Fibroblast of gingiva (primary cell): ENCODE data around the gene IRF2BP1.
A peak's percentile ranks its signal among the peaks of the same experiment; 100 is the strongest.
"Not testable (repeated sequence)": the region's sequence is repeated elsewhere in the genome, so short reads cannot be mapped to it uniquely, and the experiment has no call there.

Source experiments
- DNase-seq: peaks from one replicate; pipeline ENCODE4 v3.0.0-alpha.2; 2011; ENCODE audit warnings: low read depth

IRF2BP1 gene

DNA sequence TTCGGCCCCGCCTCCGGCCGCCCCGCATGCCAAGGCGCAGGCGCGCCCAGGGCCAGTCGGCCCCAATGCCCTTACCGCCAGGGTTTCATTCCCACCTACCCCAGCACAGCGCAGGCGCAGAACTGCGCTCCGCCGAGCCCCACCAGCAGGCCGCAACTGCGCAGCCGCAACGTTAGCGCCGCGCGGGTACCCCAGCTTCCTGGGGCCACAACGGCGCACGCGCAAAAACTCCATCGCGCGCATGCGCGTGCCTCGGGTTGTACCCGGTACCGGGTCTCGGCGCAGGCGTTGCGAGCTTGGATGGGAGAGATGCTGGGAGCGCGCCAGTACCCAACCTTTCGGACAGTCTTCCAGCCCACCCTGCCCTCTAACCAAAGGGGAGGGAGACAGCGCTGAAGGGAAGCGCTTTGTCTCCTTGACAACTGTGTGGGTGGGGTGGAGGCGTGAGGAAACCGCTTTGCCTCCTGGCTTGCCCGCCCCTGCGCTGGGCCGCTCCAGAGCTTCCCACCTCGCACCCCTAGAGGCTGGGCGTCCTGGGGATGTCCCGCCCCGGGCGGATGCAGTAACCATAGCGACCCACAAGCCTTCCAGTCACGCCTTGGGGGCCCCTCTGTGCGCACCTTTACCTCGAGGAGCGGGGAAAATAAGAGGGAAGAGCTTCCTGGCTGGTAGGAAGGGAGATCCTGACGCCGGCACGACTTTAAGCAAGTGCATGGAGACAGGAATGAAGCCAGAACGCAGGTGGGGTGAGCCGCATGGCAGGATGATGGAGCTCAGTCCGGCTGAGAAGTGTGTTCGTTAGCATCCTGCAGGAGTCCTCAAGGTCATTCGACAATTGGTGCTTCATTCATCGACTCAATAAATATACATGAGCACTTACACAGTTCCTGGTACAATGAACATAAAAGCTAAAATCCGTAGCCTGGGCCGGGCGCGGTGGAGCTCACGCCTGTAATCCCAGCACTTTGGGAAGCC, 17.0 kb upstream of the IRF2BP1 start:
- DNase-seq = peak; percentile 95

DNA sequence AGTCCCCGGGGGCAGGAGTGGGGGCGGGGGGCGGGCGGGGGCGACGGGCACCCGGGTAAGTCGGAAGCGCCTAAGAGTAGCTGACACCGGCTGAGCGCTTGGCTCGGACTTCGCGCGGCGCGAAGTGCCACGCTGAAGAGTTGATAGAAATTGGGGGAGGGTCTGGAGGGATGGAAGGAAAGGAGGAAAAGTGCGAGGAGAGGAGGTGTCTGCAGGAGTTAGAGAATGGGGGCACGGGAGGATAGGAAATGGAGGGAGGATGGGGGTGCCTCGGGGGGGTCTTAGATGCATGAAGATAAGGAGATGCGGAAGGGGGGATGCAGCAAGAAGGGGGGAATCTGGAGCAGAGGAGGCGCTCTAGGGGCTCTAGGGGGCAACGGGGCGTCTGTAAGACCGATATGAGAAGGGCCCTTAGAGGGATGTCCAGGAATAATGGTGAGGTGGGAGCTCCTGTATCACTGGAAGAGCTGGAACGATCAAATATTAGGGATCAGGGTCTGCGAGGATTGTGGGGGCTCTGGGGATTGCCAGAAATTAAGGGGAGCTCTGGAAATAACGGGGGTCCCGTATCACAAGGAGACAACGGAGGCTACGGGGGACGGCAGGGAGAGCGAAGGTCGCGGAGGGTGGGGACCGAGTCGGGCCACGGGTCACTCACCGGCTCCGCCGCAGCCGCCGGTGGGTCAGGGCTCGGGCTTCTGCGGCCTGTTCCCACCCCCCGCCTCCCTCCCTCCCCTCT, 16.1 kb upstream of the IRF2BP1 start, which contains the start of gene MYPOP:
MYPOP (minus strand) TSS at position 702 of the 739 bp plus-strand sequence. CDS start 840 bp downstream, outside the sequence.
- no peak for DNase-seq

DNA sequence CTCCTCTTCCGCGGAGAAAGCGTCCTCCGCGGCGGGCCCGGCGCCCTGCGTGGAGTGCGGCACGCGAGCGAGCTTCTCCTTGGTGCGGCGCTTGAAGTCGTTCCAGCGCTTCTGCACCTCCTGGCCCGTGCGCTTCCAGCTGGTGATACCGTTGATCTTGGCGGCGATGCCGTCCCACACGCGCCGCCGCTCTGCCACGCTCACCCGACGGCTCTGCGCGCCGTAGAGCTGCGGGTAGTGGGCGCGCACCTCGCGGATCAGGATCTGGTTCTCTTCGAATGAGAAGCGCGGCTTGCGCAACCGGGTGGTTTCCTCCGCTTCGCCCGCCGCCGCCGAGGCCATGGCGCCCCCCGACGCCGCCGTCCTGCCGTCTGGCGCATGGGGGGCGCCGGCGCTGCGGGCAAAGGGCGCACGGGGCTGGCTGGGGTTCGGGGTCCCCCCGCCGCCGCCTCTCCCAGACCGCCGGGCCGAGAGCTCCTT, 15.5 kb upstream of the IRF2BP1 start:
- peak; percentile 32 for DNase-seq

DNA sequence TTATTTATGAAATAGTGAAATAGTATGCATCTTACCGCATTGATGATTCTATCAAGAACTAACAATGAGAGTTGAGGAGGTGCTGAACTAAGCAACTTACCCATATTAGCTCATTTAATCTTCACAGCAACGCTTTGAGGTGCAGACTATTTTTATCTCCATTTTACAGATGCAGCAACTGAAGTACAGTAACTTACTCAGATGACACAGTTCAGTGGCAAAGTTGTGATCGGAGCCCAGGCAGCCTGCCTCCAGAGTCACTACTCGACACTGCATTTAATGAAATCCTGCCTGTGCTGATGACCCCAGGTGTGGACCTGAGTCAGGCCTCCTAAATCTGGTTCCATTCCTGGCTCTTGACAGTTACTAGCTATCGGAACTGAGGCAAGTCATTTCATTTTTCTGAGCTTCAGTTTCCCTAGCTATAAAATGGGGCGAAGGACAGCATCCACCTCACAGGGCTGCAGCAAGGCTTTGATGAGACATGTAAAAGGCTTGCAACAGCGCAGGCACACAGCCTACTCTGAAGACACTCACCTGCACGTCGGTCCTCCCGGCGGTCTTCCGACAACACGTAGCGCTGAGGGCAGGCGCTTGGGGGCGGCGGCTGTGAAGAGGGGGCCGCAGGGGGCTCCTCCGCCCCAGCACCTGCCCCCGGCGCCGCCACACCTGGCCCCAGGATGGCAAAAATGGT, 14.9 kb upstream of the IRF2BP1 start:
- DNase-seq = no peak

DNA sequence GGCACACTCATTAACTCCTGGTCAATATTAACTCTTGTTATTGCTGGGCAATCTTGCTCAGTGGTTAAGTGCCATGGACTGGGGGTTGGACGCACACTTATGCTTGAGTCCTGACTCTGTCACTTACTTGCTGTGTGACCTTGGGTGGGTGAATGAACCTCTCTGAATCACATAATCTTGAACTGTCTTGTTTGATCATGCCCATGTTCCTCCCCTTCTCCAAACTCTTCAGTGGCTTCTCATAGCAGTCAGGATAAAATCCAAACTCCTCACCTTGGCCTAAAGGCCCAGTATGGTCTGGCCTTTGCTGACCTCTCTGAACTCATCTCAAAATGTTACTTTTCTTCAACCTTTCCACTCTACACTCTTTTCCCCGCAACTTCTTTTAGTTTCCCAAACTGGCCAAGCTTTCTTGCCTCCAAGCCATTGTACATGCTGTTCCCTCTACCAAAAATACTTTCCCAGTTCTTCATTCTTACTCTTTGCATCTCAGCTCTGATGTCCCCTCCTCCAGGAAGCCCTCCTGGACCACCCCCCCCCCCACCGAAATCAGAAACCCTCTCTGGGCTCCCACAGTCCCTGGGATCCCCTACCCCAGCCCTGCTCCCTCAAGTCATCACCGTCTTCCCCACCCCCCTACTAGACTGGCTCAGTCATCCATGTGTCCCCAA, 14.1 kb upstream of the IRF2BP1 start:
- DNase-seq = no peak

DNA sequence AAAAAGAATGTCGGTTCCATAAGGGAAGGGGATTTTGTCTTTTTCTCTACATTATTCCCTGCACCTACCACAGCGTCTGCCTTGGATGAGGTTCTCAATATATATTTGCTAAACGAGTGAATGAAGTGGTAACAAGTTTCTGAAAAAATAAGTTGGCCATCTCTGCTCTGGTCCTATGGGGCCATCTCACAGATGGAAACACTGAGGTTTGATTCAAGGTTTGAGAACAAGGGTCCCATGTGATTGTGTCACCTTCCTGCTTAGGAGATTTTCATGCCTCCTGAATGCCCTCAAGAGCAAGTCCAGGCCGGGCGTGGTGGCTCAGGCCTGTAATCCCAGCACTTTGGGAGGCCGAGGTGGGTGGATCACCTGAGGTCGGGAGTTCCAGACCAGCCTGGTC, 13.3 kb upstream of the IRF2BP1 start:
- no peak for DNase-seq

DNA sequence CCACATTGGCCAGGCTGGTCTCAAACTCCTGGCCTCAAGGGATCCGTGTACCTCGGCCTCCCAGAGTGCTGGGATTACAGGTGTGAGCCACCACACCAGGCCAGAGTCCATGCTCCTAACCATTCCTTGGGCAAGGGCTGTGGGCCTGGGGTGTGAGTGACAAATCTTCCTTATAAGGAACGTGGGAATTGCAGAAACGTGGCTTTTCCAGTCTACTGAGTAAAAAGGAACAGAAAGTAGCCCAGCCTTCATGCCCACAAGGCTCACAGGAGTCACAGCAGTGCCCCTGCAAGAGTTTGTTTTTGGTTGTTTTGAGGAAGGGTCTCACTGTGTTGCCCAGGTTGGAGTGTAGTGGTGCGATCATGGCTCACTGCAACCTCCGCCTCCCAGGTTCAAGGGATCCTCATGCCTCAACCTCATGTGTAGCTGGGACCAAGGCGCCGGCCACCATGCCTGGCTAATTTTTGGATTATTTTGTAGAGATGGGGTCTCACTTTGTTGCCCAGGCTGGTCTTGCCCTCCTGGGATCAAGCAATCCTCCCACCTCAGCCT, 11.4 kb upstream of the IRF2BP1 start:
- no peak for DNase-seq

DNA sequence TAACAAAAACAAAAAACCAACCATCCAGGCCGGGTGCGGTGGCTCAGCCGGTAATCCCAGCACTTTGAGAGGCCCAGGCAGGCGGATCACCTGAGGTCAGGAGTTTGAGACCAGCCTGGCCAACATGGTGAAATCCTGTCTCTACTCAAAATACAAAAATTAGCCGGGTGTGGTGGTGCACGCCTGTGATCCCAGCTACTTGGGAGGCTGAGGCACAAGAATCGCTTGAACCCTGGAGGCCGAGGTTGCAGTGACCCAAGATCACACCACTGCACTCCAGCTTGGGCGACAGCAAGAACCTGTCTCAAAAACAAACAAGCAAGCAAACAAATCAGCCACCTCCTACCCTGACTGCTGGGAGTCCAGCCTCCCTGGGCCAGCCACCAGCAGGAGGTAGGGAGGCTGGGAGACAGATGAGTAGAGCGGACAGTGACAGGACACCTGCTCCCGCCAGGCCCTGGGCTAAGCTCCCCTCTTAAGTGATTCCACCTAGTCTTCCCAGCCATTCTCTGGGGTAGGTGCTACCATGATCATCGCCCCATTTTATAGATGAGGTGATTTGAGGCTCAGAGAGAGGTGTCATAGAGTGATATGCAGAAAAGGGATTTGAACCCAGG, 10.2 kb upstream of the IRF2BP1 start:
- not testable (repeated sequence) for DNase-seq

DNA sequence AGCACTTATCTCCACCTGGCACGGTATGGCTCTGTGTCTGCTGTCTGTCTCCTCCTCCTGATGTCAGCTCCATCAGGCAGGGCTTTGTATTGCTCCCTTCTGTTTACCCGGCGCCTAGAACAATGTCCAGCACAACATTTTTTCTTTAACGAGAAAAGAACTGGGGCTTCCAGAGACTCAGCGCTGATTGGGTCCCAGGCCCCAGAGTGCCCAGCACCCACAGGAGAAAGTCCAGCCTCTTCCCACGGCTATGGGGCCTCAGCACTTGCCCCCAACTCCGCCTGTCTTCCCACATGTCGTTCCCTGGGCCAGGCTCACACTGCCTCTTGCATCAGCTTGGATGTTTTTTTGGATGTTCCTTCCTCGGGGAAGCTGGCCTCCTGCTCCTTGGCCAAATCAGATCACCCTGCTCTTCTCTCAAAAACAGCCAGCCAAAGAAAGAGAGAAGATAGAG, 9.6 kb upstream of the IRF2BP1 start:
- DNase-seq = no peak

DNA sequence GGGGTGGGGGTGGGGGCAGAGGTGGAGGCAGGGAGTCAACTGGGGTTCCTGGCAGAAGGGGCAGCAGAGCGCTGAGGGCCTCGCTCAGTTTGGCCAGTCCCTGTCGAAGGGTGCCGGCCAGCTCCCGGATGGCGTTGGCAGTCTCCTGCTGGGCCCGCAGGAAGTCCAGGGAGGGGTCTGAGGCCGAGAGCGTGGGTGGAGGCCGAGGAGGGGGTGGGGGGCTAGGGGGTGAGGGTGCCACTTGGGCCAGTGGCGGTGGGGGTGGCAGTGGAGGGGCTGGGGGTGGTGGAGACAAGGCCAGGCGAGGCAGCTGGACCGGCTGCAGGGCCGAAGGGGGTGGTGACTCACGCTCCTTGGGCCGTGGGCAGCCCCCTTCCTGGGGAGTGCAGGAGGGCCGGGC, 4.9 kb upstream of the IRF2BP1 start:
- DNase-seq = no peak

DNA sequence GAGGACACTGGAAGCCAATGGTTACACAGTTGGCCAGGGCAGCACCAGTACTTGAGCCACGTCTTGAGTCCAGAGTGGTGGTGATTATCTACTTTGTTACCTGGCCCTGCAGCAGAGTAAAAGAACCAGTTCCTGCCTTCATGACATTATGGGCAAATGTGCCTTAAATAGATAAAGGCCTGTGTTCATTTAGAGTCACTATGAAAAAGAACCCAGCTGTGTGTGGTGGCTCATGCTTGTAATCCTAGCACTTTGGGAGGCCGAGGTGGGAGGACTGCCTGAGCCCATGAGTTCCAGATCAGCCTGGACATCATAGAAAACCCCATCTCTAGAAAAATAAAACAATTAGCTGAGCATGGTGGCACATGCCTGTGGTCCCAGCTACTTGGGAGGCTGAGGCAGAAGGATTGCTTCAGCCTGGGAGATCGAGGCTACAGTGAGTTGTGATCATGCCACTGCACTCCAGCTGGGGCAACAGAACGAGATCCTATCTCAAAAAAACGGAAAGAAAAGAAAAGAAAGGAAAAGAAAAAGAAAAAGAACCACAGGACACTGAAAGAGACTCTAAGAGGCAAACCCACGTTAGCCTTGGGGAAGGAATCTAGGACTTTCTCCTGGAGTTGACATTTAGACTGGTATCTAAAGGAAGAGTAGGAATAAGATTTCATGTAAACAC, 3.4 kb upstream of the IRF2BP1 start:
- no peak for DNase-seq

DNA sequence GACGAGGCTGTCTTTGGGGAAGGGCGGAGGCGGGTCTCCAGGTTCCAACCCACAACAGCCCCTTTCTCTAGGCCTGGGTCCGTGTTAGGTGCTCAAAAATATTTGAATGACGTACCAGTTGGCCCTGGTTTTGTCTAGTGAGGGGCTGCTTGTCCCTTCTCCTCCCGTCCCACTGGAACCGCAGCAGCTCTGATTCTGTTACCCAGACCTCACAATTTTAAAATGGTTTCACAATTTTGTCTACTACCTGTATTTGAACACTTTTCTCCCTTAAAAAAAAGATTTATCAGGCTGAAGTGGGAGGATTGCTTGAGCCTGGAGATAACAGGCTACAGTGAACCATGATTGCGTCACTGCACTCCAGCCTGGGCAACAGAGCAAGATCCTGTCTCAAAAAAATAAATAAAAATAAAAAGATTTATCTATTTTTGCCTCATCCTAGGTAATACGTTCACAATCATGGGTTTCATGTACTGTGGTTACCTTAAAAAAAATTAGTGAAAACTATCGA, 1.3 kb upstream of the IRF2BP1 start:
- no peak for DNase-seq

DNA sequence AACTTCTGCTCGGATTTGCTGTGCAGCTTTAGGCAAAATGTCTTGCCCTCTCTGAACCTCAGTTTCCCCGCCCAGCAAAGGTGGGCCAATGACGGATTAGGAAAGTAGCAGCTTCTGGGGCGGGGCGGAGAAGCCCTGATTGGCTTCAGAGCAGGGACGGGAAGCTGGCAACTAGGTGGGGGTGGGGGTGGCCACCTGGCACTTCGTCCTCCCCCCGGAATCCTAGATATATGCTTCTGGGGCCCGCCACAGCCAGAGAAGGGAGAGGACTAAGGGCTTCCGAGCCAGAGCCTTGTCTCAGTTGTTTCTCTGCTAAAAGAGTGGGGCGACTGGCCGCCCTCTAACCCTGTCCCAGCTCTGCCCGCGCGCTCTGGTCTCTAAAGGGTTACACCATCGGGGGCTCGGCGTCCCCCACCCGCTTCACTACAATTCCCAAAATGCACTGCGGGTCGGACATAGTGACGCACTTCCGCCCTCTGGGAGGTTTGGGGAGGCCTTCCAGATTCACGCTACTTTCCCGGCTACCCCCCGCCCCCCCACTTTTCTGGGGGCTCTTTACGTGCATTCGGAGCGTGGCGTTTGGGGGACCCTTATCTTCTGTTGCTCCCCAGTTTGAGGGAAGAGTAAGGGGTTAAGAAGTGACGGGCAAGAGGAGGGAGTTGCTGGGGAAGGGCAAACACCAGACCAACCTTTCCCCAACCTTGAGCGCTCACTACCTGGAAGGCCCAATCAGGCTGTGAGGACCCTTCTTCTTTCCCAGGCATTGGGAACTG, 672 bp upstream of the IRF2BP1 start:
- peak; percentile 93 for DNase-seq

DNA sequence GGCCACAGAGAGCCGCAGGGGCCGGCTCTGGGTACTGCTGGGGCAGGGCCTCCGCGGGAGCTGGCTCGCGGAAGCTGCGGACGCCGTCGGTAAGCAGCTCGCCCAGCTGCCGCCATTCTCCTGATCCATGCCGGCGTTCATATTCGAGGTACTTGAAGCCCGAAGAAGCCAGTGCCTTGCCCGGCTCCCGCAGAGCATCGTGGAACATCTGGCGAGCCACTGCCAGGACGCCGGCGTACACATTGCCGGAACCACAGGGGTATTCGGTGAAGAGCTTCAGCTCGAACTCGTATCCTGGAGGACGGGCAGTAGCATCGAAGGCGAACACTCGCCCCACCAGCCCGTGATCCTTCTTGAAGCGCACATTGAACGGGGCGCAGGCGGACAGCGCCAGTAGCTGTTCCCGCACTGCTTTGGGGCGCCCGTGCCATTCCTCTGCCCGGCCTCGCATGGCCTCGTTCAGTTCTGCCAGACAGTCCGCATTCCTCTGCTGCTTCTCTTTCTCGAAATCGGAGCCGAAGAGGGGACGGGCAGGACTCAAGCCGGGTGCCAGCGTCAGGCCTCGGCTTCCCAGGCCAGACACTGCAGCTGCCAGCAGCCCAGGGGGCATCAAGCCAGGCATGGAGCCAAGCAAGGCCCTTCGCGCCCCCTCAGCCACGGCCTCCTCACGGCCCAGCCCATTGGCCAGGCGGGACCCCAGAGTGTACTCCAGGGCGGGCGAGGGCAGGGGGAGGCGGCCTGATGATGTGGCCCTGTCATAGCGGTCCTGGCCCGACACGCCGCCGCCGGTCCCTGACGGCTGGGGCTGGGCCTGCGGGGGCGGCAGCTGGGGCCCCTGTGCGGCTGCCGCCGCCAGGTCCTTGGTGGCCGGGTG, 1.0 kb downstream of the IRF2BP1 start:
- peak; percentile 23 for DNase-seq

DNA sequence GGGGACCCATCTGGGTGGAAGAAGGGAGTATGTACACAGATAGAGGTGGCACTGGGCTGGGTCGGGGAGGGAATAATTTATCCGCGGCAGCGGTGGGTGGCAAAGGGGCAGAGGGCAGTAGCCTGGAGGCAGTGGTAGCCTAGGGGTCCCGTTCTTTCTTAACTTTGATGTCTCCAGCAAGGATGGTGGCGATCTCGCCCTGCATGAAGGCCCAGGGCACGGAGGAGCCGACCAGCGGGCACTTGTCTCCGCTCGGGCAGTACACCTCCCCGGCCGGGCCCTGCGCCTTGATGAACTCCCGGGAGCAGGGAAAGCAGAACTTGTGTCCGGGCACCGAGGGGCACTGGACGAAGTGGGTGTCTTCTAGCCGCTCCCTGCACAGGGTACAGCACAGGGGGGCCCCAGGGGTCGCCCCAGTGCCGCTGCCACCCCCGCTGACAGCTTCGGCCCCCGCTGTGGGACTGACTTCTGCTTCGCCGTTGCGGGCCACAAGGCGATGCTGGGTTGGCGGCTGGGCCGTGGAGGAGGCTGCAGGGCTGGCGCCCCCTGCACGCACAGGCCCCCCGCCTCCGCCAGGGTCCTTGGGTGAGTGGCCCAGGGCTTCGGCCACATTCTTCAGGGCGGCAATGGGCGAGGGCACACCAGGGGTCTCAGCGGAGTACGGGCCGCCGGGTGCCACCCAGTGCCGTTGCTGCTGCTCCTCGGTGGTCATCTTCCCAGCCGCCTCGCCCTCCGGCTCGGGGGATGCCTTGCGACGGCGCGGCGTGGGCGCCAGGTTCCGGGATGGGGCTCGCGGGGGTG, 1.9 kb downstream of the IRF2BP1 start:
- no peak for DNase-seq

DNA sequence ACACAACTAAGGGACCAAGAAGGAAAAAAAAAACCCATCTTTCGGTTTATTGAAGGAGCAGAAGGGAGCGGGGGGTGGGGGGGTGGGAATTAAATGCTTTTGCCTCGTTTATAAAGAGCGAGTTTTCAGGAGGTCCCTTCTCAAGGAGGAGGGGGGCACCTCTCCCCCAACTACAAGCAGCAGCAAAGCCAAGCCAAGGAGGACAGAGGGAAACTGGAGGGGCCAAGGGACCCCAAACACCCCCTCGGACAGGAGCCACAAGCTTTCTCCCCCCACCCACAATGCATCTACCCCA, 2.4 kb downstream of the IRF2BP1 start:
- no peak for DNase-seq
